GM12864 (cell line): Measurements from ENCODE around the gene TPO.
"Not testable (repeated sequence)": the region's sequence is repeated elsewhere in the genome, so short reads cannot be mapped to it uniquely, and the experiment has no call there.

Experiments
- DNase-seq: peaks from one replicate; pipeline ENCODE4 v3.0.0-alpha.2; 2011; ENCODE audit warnings: low read depth
- H3K4me3 ChIP-seq: 2 replicates; pipeline ENCODE4 v1.5.1; 2011; ENCODE audit warnings: mild to moderate bottlenecking, low read depth, low read length, control low read depth
- TF ChIP-seq, protein P1 (sequence below): IDR thresholded peaks from 2 replicates; pipeline ENCODE4 v1.5.1; 2011; ENCODE audit warnings: low read depth, mild to moderate bottlenecking, moderate library complexity, low read length, control low read depth, inconsistent platforms; ENCODE audit errors: missing control alignments

The TPO gene

DNA sequence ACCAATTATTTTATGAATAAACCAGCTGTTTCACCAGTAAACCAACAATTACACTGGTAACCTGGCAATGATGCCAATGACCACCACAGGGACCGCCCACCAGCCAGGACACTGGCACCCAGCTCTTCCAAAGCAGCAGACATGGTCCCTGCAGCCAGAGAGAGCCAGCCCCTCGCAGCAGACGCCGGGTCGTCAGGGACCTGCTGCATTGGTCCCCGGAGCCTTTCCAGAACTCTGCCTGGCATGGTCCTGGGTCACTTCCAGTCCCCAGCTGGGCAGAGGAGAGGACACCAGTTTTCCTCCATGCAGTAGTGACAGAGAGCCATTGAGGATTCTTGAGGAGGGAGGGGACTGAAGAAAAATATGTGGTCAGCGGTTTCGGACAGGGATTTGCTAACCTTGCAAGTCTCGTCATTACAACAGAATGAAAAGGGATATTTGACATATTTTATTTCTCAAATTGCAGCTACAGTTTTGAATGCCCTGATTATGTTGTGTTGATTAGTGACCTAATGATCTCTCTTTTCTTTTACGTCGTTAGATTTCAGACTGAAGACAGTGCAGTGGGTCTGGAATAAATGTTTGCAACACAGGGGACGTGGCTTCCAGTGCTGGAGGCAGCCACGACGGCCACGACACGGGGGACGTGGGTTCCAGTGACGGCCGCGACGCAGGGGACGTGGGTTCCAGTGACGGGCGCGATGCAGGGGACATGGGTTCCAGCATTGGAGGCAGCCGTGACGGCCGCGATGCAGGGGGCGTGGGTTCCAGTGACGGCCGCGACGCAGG lies 154.5 kb downstream of the TPO start:
- TF ChIP-seq, protein P1, sequence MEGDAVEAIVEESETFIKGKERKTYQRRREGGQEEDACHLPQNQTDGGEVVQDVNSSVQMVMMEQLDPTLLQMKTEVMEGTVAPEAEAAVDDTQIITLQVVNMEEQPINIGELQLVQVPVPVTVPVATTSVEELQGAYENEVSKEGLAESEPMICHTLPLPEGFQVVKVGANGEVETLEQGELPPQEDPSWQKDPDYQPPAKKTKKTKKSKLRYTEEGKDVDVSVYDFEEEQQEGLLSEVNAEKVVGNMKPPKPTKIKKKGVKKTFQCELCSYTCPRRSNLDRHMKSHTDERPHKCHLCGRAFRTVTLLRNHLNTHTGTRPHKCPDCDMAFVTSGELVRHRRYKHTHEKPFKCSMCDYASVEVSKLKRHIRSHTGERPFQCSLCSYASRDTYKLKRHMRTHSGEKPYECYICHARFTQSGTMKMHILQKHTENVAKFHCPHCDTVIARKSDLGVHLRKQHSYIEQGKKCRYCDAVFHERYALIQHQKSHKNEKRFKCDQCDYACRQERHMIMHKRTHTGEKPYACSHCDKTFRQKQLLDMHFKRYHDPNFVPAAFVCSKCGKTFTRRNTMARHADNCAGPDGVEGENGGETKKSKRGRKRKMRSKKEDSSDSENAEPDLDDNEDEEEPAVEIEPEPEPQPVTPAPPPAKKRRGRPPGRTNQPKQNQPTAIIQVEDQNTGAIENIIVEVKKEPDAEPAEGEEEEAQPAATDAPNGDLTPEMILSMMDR = no peak
- no peak for DNase-seq
- H3K4me3 ChIP-seq = no peak overlapping the region

DNA sequence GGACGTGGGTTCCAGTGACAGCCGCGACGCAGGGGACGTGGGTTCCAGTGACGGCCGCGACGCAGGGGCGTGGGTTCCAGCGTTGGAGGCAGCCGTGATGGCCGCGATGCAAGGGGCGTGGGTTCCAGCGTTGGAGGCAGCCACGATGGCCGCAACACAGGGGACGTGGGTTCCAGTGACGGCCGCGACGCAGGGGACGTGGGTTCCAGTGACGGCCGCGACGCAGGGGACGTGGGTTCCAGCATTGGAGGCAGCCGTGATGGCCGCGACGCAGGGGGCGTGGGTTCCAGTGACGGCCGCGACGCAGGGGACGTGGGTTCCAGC lies 155.0 kb downstream of the TPO start:
- not testable (repeated sequence) for DNase-seq

DNA sequence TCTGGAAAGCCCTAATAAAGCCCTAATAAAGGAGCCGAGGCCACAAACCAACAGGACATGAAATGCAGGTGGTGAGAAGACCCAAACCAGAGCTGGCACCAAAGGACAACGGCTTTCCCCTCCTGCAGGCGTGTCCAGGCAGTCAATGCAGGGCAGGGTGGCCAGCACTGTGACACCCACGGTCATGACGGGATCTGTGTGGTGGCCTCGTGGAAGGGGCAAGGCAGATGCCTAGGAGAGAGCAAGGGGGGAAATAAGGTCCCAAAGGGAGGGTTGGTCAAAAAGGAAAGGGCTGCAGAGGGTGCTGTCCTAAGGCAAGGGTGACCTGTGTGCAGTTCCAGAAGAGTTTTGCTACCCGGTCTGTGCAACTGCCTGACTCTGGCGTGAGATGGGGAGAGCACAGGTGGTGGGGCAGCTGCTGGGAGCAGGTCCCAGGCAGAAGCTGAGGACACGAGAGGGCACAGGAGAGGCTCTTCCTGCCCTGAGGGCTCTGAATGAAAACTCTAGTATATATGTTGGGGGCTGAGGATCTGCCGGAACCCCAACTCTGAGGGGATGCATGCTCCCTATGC lies 156.7 kb downstream of the TPO start:
- TF ChIP-seq, protein P1 = no peak
- no peak for DNase-seq

More for the DNA sequence above, 155.0 kb downstream of the TPO start:
- H3K4me3 ChIP-seq = not testable (repeated sequence)

DNA sequence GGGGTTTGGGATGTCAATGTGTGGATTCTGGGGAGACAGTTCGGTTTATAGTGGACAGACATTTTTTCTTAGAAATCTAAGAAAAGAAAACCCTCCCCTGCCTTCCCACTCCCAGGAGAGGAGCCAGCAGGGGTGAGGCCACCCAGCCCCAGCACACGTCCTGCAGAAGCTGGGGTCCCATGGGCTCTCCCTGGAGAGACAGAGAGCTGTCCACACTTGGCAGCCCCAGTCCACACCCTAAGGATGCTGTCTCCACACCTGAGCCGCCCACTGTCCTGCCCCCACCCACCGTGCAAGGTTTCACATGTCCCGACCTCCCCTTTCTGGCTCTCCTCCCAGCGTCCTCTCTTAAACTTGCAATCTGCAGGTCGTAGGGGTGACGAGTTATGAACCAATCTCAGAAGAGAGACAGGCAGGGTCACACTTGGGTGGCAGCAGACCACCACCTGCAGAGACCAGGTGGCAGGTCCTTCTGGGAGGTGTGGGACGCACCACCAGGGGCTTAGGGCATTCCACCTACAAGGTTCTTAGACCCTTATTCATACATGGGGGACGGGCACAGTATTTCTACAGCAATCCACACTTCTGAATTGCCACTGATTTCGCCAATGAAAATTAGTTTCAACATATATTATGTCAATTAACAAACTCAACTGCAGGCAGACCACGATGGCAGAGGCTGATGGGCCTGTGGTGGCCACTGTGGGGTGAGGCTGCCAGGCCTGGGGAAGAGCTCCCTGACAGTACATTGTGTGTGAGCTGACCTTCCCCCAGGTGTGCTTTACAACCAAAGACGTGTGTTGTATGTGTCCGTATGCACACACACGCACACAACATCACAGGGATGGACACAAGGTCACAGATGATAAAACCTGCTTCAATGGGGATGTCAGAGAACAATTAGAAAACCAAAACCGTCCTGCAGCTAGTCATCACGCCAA lies 158.5 kb downstream of the TPO start:
- no peak overlapping the region for H3K4me3 ChIP-seq
- TF ChIP-seq, protein P1 = no peak
- DNase-seq = no peak

More for the DNA sequence above, 156.7 kb downstream of the TPO start:
- no peak overlapping the region for H3K4me3 ChIP-seq

DNA sequence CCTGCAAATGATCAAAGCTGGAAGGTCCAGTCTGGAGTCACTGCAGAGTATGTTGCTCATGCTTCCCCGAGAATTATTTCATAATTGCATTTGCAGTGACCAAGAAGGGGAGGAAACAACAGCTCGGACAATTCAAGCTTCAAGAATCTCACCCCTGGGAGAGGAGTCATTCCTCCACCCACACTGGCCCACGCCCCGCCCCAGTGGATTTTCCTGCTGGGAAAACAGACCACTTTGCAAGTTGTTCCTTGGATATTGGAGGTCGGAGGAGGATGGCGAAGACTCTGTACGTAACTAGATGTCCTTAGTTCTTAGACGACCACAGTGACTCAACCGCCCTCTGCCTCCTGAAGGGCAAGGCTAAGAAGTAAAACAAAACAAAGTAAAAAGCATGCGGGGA lies 159.4 kb downstream of the TPO start:
- no peak overlapping the region for H3K4me3 ChIP-seq
- no peak for DNase-seq
- TF ChIP-seq, protein P1 = no peak

DNA sequence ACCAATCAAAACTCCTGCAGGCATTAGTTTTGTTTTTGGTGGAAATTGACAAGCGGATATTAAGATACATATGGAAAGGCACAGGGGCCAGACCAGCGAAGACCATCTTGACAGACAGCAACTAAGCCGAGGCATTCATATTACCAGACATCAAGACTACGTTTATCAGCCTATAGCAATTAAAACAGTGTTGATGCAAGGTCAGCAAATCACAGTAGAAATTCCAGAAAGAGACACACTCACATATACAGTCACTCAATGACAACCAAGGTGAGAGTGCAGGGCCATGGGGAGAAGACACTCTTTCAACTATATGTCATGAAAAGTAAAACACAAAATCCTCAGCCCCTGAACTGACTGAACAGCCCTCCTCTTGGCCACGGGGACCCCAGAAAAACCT lies 164.6 kb downstream of the TPO start:
- DNase-seq = no peak
- TF ChIP-seq, protein P1 = no peak
- no peak overlapping the region for H3K4me3 ChIP-seq

DNA sequence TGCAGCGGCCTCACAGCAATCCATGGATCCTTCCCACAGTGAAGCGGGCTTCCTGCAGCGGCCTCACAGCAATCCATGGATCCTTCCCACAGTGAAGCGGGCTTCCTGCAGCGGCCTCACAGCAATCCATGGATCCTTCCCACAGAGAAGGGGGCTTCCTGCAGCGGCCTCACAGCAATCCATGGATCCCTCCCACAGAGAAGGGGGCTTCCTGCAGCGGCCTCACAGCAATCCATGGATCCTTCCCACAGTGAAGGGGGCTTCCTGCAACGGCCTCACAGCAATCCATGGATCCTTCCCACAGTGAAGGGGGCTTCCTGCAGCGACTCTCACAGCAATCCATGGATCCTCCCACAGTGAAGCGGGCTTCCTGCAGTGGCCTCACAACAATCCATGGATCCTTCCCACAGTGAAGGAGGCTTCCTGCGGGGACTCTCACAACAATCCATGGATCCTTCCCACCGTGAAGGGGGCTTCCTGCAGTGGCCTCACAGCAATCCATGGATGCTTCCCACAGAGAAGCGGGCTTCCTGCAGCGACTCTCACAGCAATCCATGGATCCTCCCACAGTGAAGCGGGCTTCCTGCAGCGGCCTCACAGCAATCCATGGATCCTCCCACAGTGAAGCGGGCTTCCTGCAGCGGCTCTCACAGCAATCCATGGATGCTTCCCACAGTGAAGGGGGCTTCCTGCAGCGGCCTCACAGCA lies 168.1 kb downstream of the TPO start:
- H3K4me3 ChIP-seq, DNase-seq: not testable (repeated sequence)
